ENCODE measurements around the gene SYT11.

The SYT11 gene

GRCh38 chr1:155850345-155850744 lies 9.0 kb upstream of the SYT11 start:
- TF ChIP-seq CTCF (conservative IDR thresholded peaks at IDR 0.05; ENCODE audit: low read depth, low read length) = no peak
- no peak for DNase-seq (ENCODE audit: low read depth)
- no peak overlapping the region for H3K4me3 ChIP-seq (ENCODE audit: low read depth, low read length)

GRCh38 chr1:155856257-155856974 lies 3.0 kb upstream of the SYT11 start:
- H3K4me3 ChIP-seq (ENCODE audit: low read depth, low read length) = peak overlapping the region; percentile 78
- TF ChIP-seq CTCF (conservative IDR thresholded peaks at IDR 0.05; ENCODE audit: low read depth, low read length) = no peak
- DNase-seq (ENCODE audit: low read depth) = no peak

- peak within 1 kb of the TSS; percentile 78 for H3K4me3 ChIP-seq (ENCODE audit: low read depth, low read length)
- no peak for TF ChIP-seq CTCF (conservative IDR thresholded peaks at IDR 0.05; ENCODE audit: low read depth, low read length)
- peak; percentile 94 for DNase-seq (ENCODE audit: low read depth)
Measured at GRCh38 chr1:155856975-155857930, 2.1 kb upstream of the SYT11 start, which contains the start of gene GON4L. Gene GON4L (minus strand): TSS chr1:155857214. CDS start chr1:155853780, 3,434 bp downstream.

GRCh38 chr1:155858800-155859233 lies 550 bp upstream of the SYT11 start:
- peak; percentile 68 for DNase-seq (ENCODE audit: low read depth)
- peak overlapping the region; percentile 61 for H3K4me3 ChIP-seq (ENCODE audit: low read depth, low read length)
- TF ChIP-seq CTCF (conservative IDR thresholded peaks at IDR 0.05; ENCODE audit: low read depth, low read length) = no peak

- peak; percentile 80 for DNase-seq (ENCODE audit: low read depth)
- H3K4me3 ChIP-seq (ENCODE audit: low read depth, low read length) = peak overlapping the region; percentile 57
- no peak for TF ChIP-seq CTCF (conservative IDR thresholded peaks at IDR 0.05; ENCODE audit: low read depth, low read length)
Measured at GRCh38 chr1:155859881-155860871, 809 bp downstream of the SYT11 start.

- no peak overlapping the region for H3K4me3 ChIP-seq (ENCODE audit: low read depth, low read length)
- TF ChIP-seq CTCF (conservative IDR thresholded peaks at IDR 0.05; ENCODE audit: low read depth, low read length) = no peak
- DNase-seq (ENCODE audit: low read depth) = no peak
Measured at GRCh38 chr1:155860970-155861510, 1.7 kb downstream of the SYT11 start.
